Erythroblast (primary cell): ENCODE measurements around the gene NFIX.
A peak's percentile ranks its signal among the peaks of the same experiment; 100 is the strongest.

ENCODE experiments used
- DNase-seq, 2 experiments: peaks; one replicate each; lab custom pipeline; 2025; lab: John Stamatoyannopoulos, UW
- GATA1 ChIP-seq: IDR thresholded peaks from 2 replicates; pipeline ENCODE4 v1.6.1; 2011; ENCODE audit warnings: low read depth, mild to moderate bottlenecking, control low read depth, low read length, moderate library complexity
- POLR2A ChIP-seq: IDR thresholded peaks from 2 replicates; pipeline ENCODE4 v1.6.1; 2011; ENCODE audit warnings: mild to moderate bottlenecking, low read length

The NFIX gene

DNA sequence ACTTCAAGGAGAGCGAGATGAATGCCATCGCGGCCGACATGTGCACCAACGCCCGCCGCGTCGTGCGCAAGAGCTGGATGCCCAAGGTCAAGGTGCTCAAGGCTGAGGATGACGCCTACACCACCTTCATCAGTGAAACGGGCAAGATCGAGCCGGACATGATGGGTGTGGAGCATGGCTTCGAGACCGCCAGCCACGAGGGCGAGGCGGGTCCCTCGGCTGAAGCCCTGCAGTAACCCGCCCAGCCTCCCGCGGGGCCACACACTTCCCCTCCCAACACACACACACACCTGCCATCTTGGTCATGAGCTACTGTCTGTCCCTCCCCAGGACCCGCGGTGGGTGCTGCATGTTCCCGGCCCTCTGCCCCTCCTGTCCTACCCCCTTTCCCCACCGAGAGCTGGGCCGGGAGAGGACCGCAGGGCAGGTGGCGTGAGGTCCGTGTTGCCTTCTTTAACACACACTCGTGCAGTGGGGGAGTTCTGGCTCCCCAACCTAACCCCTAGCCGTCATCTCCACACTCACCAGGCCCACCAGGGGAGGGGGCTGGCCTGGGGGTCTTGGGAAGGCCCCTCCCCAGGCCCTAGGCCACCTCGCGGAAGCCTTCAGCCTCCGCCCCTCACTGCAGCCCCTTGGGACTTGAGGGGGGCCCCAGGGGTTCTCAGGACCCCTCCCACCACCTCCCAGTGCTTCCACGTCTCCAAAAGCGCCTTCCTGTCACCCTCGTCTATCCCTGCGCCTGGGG, 143.1 kb downstream of the NFIX start:
- no peak for DNase-seq
- TF ChIP-seq POLR2A (no peak), GATA1 (no peak)

DNA sequence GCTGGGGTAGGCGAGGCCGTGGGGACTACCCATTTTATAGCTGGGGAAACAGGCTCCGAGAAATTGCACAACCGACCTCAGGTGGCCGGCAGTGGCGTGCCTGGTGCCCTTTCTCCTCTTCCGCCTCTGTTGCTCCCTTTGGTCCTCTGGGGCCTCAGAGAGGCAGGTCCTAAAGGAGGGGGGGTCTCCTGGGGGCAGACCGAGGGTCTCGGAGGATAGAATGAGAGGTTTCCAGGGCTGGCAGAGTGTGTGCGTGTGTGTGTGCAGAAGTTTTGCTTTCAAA, 143.6 kb downstream of the NFIX start:
- TF ChIP-seq GATA1 = no peak
- TF ChIP-seq POLR2A = no peak
- DNase-seq = no peak

DNA sequence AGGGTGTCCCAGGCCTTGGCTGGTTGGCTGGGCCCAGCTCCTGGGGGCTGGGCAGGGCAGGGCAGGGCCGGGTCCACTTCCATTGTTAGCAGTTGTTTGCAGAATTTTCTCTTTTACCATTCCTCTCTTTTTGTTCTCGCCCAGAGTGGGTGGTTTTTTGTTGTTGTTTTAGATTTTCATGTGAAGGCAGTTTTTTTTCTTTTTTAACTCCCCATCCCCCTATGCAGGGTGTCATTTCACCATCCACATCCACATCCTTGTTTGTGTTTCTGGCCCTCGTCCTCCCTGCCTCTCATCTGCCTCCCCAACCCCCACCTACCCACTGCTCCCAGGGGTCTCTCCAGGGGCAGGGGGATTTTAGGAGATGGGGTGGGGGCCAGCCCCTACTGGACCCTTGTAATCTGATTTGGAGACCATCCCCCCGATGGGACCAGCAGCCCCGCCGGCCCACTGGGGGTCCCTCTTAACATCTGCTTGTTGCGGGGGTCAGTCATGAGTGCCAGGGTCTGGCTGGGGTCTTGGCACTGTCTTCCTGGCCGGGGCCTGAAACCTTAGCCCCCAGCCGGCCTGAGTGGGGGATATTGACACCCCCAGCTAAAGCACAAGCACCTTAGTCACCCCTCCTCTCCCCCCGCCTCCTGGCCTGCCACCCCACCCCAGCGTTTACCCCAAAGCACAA, 144.5 kb downstream of the NFIX start:
- TF ChIP-seq GATA1 = no peak
- TF ChIP-seq POLR2A = no peak
- no peak for DNase-seq

DNA sequence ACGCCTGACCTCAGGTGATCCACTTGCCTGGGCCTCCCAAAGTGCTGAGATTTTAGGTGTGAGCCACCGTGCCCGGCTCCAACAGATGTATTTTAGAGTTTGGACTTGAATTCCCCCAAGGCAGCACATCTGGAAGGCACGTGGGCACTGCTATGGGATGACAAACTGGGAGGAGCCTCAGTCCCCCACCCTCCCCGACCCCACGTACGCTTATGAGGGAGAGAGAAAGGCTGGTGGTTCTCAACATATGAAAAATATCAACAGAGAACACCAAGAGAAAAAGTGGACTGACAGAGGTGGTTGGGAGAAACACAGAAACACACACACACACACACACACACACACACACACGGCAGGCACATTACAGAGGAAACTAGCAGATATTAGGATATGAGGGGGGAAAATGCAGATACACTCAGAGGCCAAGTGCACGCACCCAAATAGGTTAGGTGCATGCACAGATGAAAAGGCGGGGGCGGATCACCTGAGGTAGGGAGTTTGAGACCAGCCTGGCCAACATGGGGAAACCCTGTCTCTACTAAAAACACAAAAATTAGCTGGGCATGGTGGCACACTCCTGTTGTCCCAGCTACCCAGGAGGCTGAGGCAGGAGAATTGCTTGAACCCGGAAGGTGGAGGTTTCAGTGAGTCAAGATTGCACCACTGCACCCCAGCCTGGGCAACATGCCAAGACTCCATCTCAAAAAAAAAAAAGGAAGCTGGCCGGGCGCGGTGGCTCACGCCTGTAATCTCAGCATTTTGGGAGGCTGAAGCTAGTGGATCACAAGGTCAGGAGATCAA, 151.7 kb downstream of the NFIX start:
- peak; percentile 47 to 75 for DNase-seq
- TF ChIP-seq GATA1 (no peak), POLR2A (no peak)
